ENCODE measurements around the gene SLC8A3.

Gene SLC8A3

DNA sequence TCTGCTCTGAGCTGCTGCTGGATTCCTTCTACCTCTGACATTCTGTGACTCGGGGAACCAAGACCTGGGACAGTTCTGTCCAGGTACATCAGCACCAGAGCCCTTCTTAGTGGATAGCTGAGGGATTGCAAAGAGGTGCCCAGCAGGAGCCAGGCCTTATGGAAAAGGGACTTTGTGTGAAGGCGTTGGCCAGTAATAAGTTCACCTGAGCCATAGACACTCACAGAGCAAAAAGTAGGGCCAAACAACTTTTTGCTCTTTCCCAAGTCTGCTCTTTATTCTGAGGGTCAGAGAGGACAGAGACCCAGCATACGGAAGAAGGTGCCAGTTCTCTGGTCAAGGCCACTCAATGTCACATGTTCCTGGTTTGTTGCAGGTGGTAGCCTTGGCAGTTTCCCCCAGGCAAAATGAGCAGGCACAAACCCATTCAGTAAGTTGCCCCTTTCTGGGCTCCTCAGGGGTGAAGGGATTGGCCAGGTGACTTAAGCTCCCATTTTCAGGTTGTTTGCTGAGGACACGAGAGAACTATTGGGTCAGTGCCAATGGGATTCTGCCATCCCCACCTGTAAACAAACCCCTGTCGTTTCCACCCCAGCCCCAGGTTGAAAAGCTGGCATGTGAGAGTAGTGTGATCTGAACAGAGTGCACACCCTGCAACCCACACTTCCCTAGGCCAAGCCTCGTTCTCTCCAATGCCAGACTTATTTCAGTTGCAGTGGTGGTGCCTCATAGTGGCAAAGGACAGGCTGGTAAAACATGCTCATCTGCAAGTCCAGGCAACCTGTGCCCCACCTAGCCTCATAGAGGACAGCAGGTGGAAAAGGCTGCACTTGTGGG, 159.2 kb downstream of the SLC8A3 start:
- Mint-ChIP-seq H3K27me3 (peaks cover 1% of the 10 kb centered on the region), H3K4me3 (no peak overlapping the region), H3K9me3 (no peaks in the 10 kb centered on the region), H3K36me3 (ENCODE audit: low read depth) (no peaks in the 10 kb centered on the region), H3K27ac (no peak overlapping the region), H3K4me1 (ENCODE audit: low read depth) (no peaks in the 10 kb centered on the region)
- intact Hi-C loops (cut with micrococcal nuclease) = loop anchor here (10.0 kb wide), 1 partner anchor 445 kb away; no protein-coding TSS in a partner anchor

DNA sequence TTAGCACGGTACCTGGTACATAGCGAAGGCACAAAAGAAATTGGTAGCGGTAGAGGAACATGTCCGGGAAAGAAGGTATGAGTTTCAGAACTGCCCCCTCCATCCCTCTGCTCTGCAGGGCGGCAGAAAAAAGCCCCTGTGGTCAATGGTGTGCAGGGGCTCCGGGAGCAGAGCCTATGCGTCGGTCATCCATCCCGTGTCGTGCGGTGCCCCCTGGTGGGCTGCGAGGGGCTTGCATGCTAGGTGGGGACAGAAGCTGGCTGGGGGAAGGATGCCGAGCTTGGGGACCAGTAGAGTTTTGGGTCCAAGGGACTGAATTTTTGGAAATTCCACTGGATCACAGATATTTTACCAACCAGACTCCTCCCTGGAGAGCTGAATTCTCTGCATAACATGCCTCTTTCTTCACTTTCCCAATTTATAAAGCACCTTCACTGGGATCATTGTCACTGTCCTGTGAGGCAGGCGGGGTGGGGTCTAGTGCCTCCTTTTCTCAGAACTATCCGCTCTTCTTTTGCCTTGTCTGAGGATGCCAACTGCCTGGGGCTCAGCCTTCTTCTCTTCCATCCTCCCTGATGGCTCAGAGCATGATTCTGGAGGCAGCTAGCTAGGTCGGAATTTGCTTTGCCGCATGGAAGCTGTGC, 160.8 kb downstream of the SLC8A3 start:
- intact Hi-C loops (cut with micrococcal nuclease) = loop anchor here (1.0 to 10.0 kb wide), 3 partner anchors 151 to 443 kb away; no protein-coding TSS in a partner anchor
- H3K27ac Mint-ChIP-seq = no peak overlapping the region
- H3K27me3 Mint-ChIP-seq = peaks cover 1% of the 10 kb centered on the region
- H3K36me3 Mint-ChIP-seq (ENCODE audit: low read depth) = no peaks in the 10 kb centered on the region
- no peaks in the 10 kb centered on the region for H3K4me1 Mint-ChIP-seq (ENCODE audit: low read depth)
- H3K4me3 Mint-ChIP-seq = no peak overlapping the region
- H3K9me3 Mint-ChIP-seq = no peaks in the 10 kb centered on the region

DNA sequence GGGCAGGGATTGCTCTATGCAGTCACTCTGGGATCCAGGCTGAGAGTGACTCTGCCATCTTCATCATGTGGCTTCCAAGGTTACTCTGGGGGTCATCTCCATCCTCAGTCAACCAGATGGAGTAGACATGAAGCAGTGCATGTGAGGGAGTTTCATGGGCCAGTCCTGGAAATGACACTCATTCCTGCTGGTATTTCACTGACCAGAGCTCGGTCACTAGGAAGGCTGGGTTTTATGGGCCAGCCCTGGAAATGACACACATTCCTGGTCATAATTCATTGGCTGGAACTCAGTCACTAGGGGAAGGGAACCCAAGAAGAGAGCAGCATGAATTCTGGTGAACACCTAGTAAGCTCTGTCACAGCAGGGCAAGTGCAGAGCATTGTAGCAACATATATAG, 164.9 kb downstream of the SLC8A3 start:
- peaks cover 1% of the 10 kb centered on the region for H3K27me3 Mint-ChIP-seq
- H3K36me3 Mint-ChIP-seq (ENCODE audit: low read depth) = no peaks in the 10 kb centered on the region
- peaks cover 25% of the 10 kb centered on the region for H3K4me1 Mint-ChIP-seq (ENCODE audit: low read depth)
- no peaks in the 10 kb centered on the region for H3K9me3 Mint-ChIP-seq
- no peak overlapping the region for H3K27ac Mint-ChIP-seq
- intact Hi-C loops (cut with micrococcal nuclease) = loop anchor here (10.0 kb wide), 1 partner anchor 439 kb away; no protein-coding TSS in a partner anchor
- H3K4me3 Mint-ChIP-seq = no peak overlapping the region

DNA sequence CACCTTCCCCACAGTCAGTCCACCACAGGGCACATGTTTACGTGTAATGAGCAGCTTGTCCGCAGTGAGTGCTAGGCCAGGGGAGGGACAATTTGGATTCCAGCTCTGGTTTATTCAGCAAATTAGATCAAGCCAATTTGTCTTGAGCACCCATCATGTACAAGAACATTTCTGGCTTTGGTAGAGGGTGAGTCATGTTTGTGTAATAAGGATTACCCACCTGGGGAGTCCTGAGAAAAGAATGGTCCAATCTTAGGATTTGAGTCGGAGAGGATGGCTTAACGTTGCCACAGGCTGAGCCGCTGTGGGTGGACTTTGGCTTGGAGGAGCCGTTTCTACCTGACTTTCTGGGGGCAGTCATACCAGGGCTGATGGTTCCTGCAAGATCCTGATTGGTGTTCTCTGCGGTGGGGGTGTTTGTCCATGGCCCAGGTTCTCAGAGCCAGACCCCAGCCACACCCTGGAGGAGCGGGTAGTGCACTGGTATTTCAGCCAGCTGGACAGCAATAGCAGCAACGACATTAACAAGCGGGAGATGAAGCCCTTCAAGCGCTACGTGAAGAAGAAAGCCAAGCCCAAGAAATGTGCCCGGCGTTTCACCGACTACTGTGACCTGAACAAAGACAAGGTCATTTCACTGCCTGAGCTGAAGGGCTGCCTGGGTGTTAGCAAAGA, 165.8 kb downstream of the SLC8A3 start:
- no peaks in the 10 kb centered on the region for H3K9me3 Mint-ChIP-seq
- H3K36me3 Mint-ChIP-seq (ENCODE audit: low read depth) = no peaks in the 10 kb centered on the region
- H3K27ac Mint-ChIP-seq = no peak overlapping the region
- H3K4me3 Mint-ChIP-seq = no peak overlapping the region
- no peaks in the 10 kb centered on the region for H3K27me3 Mint-ChIP-seq
- intact Hi-C loops (cut with micrococcal nuclease) = loop anchor here (10.0 kb wide), 1 partner anchor 438 kb away; no protein-coding TSS in a partner anchor
- H3K4me1 Mint-ChIP-seq (ENCODE audit: low read depth) = peaks cover 35% of the 10 kb centered on the region

DNA sequence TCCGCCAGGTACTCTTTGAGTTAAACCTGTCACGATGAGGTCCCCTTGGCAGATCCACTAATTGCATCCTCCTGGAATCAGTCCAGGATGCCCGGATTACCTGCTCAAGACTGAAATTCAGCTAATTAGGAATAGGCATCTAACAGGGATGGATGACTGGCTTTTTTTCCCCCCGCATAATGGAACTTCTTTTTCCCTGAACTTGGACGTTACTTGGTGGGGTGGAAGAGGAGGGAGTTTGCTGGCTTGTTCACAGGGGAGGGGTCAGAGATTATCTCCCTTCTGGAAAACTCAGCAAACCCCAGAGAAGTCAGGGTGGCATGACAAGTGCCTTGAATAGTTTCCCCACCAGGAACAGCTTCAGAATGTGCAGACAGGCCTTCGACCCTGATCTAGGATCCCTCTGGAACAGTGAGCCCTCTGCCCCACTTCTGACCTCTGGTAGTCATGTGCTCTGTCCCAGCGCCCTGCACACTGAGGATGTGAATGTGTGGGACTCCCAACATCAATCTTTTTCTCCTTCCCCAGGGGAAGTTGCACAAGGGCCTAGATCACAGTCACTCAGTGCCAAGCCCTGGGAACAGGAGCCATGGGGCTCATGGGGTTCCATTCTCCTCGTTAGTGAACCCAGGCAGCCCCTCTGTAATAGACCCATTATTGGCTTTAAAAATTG, 167.1 kb downstream of the SLC8A3 start:
- intact Hi-C loops (cut with micrococcal nuclease) = loop anchor here (10.0 kb wide), 1 partner anchor 437 kb away; no protein-coding TSS in a partner anchor
- no peak overlapping the region for H3K4me3 Mint-ChIP-seq
- no peak overlapping the region for H3K27ac Mint-ChIP-seq
- no peaks in the 10 kb centered on the region for H3K36me3 Mint-ChIP-seq (ENCODE audit: low read depth)
- no peaks in the 10 kb centered on the region for H3K9me3 Mint-ChIP-seq
- peaks cover 43% of the 10 kb centered on the region for H3K4me1 Mint-ChIP-seq (ENCODE audit: low read depth)
- H3K27me3 Mint-ChIP-seq = no peaks in the 10 kb centered on the region

DNA sequence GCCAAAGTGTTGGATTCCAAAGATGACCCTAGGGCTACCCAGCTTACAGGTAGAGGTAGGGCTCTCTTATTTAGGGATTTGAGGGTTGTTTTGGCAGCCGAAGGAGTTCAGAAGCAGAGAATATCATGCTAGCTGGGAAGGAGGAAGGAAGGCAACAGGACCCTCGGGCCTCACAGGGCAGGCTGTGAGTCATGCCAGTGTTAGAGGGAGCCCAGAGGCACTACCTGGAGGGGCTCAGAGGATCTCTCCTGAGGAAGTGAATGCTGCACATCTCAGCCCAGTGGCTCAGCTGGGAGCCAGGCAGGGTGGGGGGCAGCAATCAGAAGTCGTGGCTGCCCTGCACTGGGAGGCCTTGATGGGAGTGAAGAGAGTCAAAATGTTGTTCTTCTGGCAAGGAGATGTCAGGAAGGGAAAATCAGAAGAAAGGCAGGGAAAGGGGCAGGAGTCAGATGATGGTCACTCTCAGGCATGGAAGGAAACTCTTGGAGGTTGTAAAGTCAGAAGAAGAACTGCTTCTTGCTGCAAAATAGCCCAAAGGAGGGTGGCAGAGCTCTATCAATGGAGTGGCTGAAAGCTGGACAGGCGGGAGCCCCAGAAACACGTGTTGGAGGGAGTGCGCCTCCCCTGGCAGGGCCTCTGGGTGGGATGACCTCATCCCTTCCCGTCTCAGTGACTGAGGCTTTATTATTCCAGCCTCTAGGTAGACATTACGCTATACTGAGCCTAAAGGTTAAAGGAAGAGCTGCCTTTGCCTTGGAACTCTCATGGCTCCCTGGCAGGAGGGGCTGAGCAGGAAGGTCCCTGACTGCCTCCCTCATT, 168.2 kb downstream of the SLC8A3 start:
- Mint-ChIP-seq H3K9me3 (no peaks in the 10 kb centered on the region), H3K4me3 (no peak overlapping the region), H3K4me1 (ENCODE audit: low read depth) (peaks cover 48% of the 10 kb centered on the region), H3K27ac (peak overlapping the region; percentile 20), H3K36me3 (ENCODE audit: low read depth) (no peaks in the 10 kb centered on the region), H3K27me3 (no peaks in the 10 kb centered on the region)
- intact Hi-C loops (cut with micrococcal nuclease) = loop anchor here (10.0 kb wide), 1 partner anchor 436 kb away; no protein-coding TSS in a partner anchor

DNA sequence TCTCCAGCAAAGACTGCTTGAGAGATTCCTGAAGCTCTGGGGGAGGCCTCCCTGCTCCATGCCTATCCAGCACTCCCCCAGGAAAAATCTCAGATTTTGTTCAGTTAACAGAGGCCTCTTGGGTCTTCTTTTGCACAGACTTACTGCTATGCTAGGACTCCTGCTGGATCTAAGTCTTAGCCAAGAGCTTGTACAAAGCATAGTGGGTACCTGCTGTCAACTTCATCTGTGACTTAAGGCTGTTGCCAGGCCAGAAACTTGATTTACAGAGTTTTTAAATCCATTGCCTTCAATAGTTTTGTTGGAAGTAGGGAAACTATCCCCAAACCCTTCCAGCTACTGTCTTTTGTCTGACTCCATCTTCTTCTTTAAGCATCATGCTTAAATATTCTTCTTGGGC, 169.1 kb downstream of the SLC8A3 start:
- peaks cover 49% of the 10 kb centered on the region for H3K4me1 Mint-ChIP-seq (ENCODE audit: low read depth)

DNA sequence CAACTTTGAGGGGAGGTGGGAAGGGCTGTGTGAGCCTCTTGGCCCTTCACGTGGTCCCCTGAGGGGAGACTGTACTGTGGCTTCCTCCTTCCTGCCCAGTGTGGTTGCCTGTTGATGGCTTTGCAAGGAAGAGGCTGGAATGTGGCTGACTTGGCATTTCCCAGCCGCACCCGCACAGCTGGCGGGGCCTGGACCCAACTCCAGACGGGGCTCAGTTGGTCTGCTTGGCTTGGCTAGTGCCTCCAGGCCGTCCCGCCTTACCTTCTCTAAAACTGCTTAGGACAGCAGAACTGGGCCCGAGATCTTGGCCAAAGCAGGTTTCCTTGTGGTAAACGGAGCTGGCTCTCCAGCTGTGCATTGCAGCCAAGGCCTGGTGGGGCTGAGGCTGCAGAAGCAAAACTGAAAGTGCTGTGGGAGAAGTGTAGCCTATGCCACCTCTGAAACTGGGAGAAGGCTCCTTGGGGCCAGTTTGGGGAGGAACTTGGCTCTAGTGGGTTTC, 170.0 kb downstream of the SLC8A3 start:
- H3K4me1 Mint-ChIP-seq (ENCODE audit: low read depth) = peaks cover 57% of the 10 kb centered on the region
- H3K36me3 Mint-ChIP-seq (ENCODE audit: low read depth) = no peaks in the 10 kb centered on the region

More for the DNA sequence above, 169.1 kb downstream of the SLC8A3 start:
- no peaks in the 10 kb centered on the region for H3K9me3 Mint-ChIP-seq
- intact Hi-C loops (cut with micrococcal nuclease) = loop anchor here (10.0 kb wide), 1 partner anchor 435 kb away; no protein-coding TSS in a partner anchor
- H3K4me3 Mint-ChIP-seq = no peak overlapping the region
- H3K36me3 Mint-ChIP-seq (ENCODE audit: low read depth) = no peaks in the 10 kb centered on the region
- peak overlapping the region; percentile 74 for H3K27ac Mint-ChIP-seq
- H3K27me3 Mint-ChIP-seq = no peaks in the 10 kb centered on the region

DNA sequence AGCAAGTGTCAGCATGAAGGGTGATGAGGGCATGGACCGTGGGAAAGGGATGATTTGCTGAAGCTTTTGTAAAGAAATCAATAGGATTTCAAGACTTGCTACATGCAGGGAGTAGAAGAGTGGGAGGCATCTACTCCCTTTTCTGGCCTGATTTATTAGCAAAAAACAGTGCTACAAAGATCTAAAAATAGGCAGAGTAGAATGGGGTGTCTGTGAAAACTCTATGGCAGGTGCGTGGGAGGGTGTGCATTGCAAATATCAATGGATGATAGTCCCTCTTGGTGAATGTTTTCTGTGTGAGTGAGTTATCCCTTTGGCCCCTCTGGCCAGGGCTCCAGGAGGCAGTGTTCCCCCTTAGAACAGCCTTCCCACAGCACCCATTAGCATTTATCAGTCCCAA, 170.5 kb downstream of the SLC8A3 start:
- Mint-ChIP-seq H3K4me1 (ENCODE audit: low read depth) (peaks cover 57% of the 10 kb centered on the region), H3K27ac (peak overlapping the region; percentile 74), H3K4me3 (peak overlapping the region; percentile 69), H3K36me3 (ENCODE audit: low read depth) (no peaks in the 10 kb centered on the region), H3K9me3 (no peaks in the 10 kb centered on the region), H3K27me3 (no peaks in the 10 kb centered on the region)
- intact Hi-C loops (cut with micrococcal nuclease) = no loop called here

More for the DNA sequence above, 170.0 kb downstream of the SLC8A3 start:
- Mint-ChIP-seq H3K27ac (peak overlapping the region; percentile 74), H3K27me3 (no peaks in the 10 kb centered on the region), H3K4me3 (peak overlapping the region; percentile 69), H3K9me3 (no peaks in the 10 kb centered on the region)
- intact Hi-C loops (cut with micrococcal nuclease) = no loop called here

DNA sequence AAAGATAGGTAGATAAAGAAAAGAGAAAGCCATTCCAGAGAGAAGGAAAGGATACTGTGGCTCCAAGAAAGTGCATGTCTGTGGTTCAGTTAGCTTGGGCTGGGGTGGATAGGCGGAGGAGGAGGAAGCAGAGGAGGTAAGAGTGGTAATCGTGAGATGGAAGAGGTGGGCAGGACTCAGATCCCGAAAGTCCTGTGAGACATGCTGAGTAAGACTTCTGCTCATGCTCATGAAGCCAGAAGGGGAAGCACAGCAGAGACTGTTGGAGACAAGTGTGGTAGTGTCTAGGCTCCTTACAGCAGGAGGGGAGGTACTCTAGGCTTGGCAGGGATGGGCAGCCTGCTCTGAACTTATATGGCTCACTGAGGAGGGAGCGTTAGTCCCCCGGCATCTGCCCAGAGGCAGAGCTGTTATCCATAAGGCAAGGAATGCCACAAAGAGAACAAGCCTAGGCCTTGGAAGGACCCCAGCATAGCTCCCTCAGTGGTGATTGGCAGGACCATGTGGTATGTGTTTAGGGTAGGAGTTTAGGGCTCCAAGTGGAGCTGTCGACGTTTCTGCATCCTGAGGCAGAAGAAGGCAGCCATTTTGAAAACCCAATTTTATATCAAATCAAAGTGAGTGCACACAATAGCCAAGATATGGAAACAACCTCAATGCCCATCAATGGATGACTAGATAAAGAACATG, 174.2 kb downstream of the SLC8A3 start:
- H3K4me1 Mint-ChIP-seq (ENCODE audit: low read depth) = peaks cover 51% of the 10 kb centered on the region
- no peaks in the 10 kb centered on the region for H3K27me3 Mint-ChIP-seq
- intact Hi-C loops (cut with micrococcal nuclease) = no loop called here
- no peaks in the 10 kb centered on the region for H3K9me3 Mint-ChIP-seq
- no peak overlapping the region for H3K27ac Mint-ChIP-seq
- H3K4me3 Mint-ChIP-seq = no peak overlapping the region
- no peaks in the 10 kb centered on the region for H3K36me3 Mint-ChIP-seq (ENCODE audit: low read depth)

DNA sequence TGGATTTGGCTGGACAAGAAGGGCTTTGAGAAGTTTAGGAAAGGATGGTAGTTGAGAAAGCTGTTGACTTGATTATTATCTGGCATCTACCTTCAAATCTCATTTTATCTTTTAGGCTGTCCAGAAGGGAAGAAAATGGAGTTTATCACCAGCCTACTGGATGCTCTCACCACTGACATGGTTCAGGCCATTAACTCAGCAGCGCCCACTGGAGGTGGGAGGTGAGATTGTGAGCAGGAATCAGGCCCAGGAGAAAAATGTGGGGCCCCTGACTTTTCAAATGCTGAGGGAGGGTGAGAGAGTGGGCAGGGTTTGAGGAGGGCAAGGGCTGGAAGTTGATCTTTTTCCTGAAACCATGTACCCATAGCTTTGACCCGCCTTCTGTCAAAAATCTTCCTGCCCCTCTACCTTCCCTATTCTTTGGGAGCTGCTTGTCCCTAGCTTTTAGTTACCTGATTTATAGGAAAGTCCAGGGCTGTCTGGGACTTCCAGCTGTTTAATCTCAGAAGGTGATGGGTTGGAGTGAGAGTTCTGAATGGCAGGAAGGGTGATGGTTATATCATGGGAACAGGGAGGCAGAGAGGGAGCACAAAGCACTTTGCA, 175.4 kb downstream of the SLC8A3 start:
- intact Hi-C loops (cut with micrococcal nuclease) = no loop called here

DNA sequence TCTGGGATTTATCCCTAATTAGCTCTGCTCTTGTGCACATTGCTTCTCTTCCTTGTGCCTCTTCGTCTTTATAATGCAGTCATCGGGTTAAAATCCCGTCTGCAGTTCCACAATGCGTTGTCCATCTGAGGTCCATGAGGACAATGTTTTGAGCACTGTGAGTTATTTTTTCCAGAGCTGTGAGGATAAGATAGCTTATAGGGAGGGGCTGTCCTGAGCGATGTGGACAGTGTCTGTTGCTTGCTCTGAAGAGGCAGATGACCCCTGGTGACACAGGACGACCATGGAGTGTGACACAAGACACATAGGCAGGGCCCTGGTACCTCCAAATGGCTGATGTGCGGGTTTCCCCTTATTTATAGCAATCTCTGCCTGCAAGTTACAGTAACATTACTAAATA, 177.0 kb downstream of the SLC8A3 start:
- H3K4me3 Mint-ChIP-seq = no peak overlapping the region
- no peaks in the 10 kb centered on the region for H3K36me3 Mint-ChIP-seq (ENCODE audit: low read depth)
- peaks cover 38% of the 10 kb centered on the region for H3K4me1 Mint-ChIP-seq (ENCODE audit: low read depth)
- H3K27me3 Mint-ChIP-seq = no peaks in the 10 kb centered on the region
- intact Hi-C loops (cut with micrococcal nuclease) = no loop called here
- H3K9me3 Mint-ChIP-seq = no peaks in the 10 kb centered on the region
- no peak overlapping the region for H3K27ac Mint-ChIP-seq

More for the DNA sequence above, 175.4 kb downstream of the SLC8A3 start:
- peaks cover 49% of the 10 kb centered on the region for H3K4me1 Mint-ChIP-seq (ENCODE audit: low read depth)
- no peaks in the 10 kb centered on the region for H3K27me3 Mint-ChIP-seq
- no peak overlapping the region for H3K4me3 Mint-ChIP-seq
- no peaks in the 10 kb centered on the region for H3K36me3 Mint-ChIP-seq (ENCODE audit: low read depth)
- H3K27ac Mint-ChIP-seq = no peak overlapping the region
- H3K9me3 Mint-ChIP-seq = no peaks in the 10 kb centered on the region

Measured in dendritic cell treated with granulocyte-macrophage colony-stimulating factor and Interleukin-4, amounts not matched to agents 40 ng/mL and 50 ng/mL, for 4 days (primary cell).